ENCODE results near the gene PPP2R2B.

The PPP2R2B gene

DNA sequence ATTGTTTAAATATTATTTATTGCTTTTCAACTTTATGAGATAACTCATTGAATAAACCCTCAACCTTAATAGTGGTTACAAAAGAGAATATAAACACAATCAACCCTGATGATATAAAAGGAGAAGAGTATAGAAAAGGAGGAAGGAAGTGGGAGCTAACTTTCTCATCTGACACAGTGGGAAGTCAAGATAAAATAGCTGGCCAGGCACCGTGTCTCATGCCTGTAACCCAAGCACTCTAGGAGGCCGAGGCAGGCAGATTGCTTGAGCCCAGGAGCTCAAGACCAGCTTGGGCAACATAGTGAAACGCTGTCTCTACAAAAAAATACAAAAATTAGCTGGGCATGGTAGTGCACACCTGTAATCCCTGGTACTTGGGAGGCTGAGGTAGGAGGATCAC, 93.5 kb downstream of the PPP2R2B start:
- TF ChIP-seq CTCF (IDR thresholded peaks at IDR 0.05; ENCODE audit: low read depth, low read length), result no peak
- H3K4me3 ChIP-seq (ENCODE audit: low read depth, low read length), result no peak overlapping the region

DNA sequence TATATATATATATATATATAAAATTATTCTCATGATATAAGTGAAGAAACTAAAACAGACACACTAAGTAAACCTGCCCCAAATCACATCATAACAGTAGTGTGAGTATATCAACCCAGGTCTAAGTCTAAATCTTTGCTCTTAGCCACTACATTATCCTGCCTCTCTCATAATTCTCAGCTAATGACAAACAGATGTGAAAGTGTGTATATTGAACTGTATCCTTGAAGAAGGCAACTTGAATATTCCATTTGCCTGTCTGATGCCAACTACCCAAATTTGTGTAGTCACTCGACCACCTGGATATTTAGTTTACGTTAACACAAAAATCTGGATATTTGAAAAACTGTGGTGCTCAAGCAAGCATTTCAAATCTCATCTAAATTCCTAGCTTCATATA, 97.4 kb downstream of the PPP2R2B start:
- TF ChIP-seq CTCF (IDR thresholded peaks at IDR 0.05; ENCODE audit: low read depth, low read length), result no peak

GRCh38 chr5:146779211-146779869, 99.2 kb downstream of the PPP2R2B start:
- no peak overlapping the region for H3K4me3 ChIP-seq (ENCODE audit: low read depth, low read length)
- TF ChIP-seq CTCF (IDR thresholded peaks at IDR 0.05; ENCODE audit: low read depth, low read length), result no peak

More for the DNA sequence above, 97.4 kb downstream of the PPP2R2B start:
- H3K4me3 ChIP-seq (ENCODE audit: low read depth, low read length), result no peak overlapping the region

GRCh38 chr5:146778795-146779194, 99.8 kb downstream of the PPP2R2B start:
- no peak for TF ChIP-seq CTCF (IDR thresholded peaks at IDR 0.05; ENCODE audit: low read depth, low read length)
- no peak overlapping the region for H3K4me3 ChIP-seq (ENCODE audit: low read depth, low read length)

GRCh38 chr5:146778261-146778660, 100.3 kb downstream of the PPP2R2B start:
- no peak for TF ChIP-seq CTCF (IDR thresholded peaks at IDR 0.05; ENCODE audit: low read depth, low read length)
- no peak overlapping the region for H3K4me3 ChIP-seq (ENCODE audit: low read depth, low read length)

GRCh38 chr5:146772881-146773466, 105.6 kb downstream of the PPP2R2B start:
- H3K4me3 ChIP-seq (ENCODE audit: low read depth, low read length), result no peak overlapping the region
- TF ChIP-seq CTCF (IDR thresholded peaks at IDR 0.05; ENCODE audit: low read depth, low read length), result no peak

- TF ChIP-seq CTCF (IDR thresholded peaks at IDR 0.05; ENCODE audit: low read depth, low read length), result no peak
Measured at GRCh38 chr5:146770980-146771379, 107.6 kb downstream of the PPP2R2B start.

More at GRCh38 chr5:146770980-146771379, 107.6 kb downstream of the PPP2R2B start:
- no peak overlapping the region for H3K4me3 ChIP-seq (ENCODE audit: low read depth, low read length)
